DND-41 (cell line): Measurements from ENCODE around the gene TUBB2A.

Source experiments
- CTCF ChIP-seq: IDR thresholded peaks from 2 replicates; pipeline ENCODE4 v1.5.1; 2012; ENCODE audit warnings: borderline replicate concordance, low read length, moderate library complexity, mild to moderate bottlenecking; ENCODE audit not compliant: poor library complexity, severe bottlenecking; ENCODE audit errors: extremely low read depth
- EZH2 ChIP-seq: IDR thresholded peaks from 3 replicates; pipeline ENCODE4 v1.6.1; 2012; ENCODE audit warnings: borderline replicate concordance, low read depth, mild to moderate bottlenecking, moderate library complexity, low read length, inconsistent platforms; ENCODE audit not compliant: severe bottlenecking

- TF ChIP-seq CTCF (no peak), EZH2 (no peak)
Observed at GRCh38 chr6:3175715-3176402, 18.5 kb upstream of the TUBB2A start.
